GM18526 (cell line): ENCODE data around the gene OR14K1.

Source experiments
- POLR2A ChIP-seq: IDR thresholded peaks from 3 replicates; pipeline ENCODE4 v1.6.1; 2011; ENCODE audit not compliant: insufficient read length; ENCODE audit errors: extremely low read depth

Gene OR14K1

GRCh38 chr1:247738315-247738714 is at the start of gene OR14K1:
OR14K1 (plus strand) TSS chr1:247738615; CDS start chr1:247738615, 0 bp downstream.
- TF ChIP-seq POLR2A: no peak

GRCh38 chr1:247701338-247701737 is 37.1 kb upstream of the OR14K1 start:
- no peak for TF ChIP-seq POLR2A

GRCh38 chr1:247713753-247714152 is 24.7 kb upstream of the OR14K1 start:
- no peak for TF ChIP-seq POLR2A

GRCh38 chr1:247716546-247716945 is 21.9 kb upstream of the OR14K1 start, which contains the start of gene OR6F1:
OR6F1 (minus strand) TSS chr1:247716646; CDS start chr1:247712755, 3,891 bp downstream.
- no peak for TF ChIP-seq POLR2A

- TF ChIP-seq POLR2A: no peak
Observed at GRCh38 chr1:247721222-247721621, 17.2 kb upstream of the OR14K1 start.

- no peak for TF ChIP-seq POLR2A
Observed at GRCh38 chr1:247740721-247741120, 2.3 kb downstream of the OR14K1 start.

GRCh38 chr1:247741756-247742155 is 3.3 kb downstream of the OR14K1 start:
- TF ChIP-seq POLR2A: no peak

- no peak for TF ChIP-seq POLR2A
Observed at GRCh38 chr1:247746391-247746935, 8.0 kb downstream of the OR14K1 start.

- TF ChIP-seq POLR2A: no peak
Observed at GRCh38 chr1:247747616-247748015, 9.2 kb downstream of the OR14K1 start.

- TF ChIP-seq POLR2A: no peak
Observed at GRCh38 chr1:247748041-247748440, 9.6 kb downstream of the OR14K1 start, which contains the start of gene OR14A2. OR14A2 (minus strand) TSS chr1:247748141.

- no peak for TF ChIP-seq POLR2A
Observed at GRCh38 chr1:247749870-247750269, 11.5 kb downstream of the OR14K1 start.

GRCh38 chr1:247760456-247760855 is 22.0 kb downstream of the OR14K1 start, which contains the start of gene OR1C1:
OR1C1 (minus strand) TSS chr1:247760556; CDS start chr1:247758406, 2,150 bp downstream.
- TF ChIP-seq POLR2A: no peak

- no peak for TF ChIP-seq POLR2A
Observed at GRCh38 chr1:247769603-247770002, 31.2 kb downstream of the OR14K1 start.
